Spleen (tissue), 7 donors: Measurements from ENCODE around the gene RPL15.

Source experiments
- POLR2A ChIP-seq, 3 donors: fragments of 450-650 bp; IDR thresholded peaks; one replicate each; pipeline ENCODE4 v1.5.1; 2017; ENCODE audit warnings: antibody characterized with exemption in 3 of 3, mild to moderate bottlenecking in 1 of 3
- POLR2AphosphoS5 ChIP-seq, 3 donors: sonication (generic); formaldehyde crosslinking; IDR thresholded peaks; one replicate each; pipeline ENCODE4 v1.5.1; 2017; ENCODE audit warnings: antibody characterized with exemption in 3 of 3
- TF ChIP-seq, protein P1 (sequence below), 11 experiments: fragments of 200-600 bp in 7 of 11; fragments of 450-650 bp in 4 of 11; sonication (generic) in 4 of 11; IDR thresholded peaks in 8 of 11; conservative IDR thresholded peaks in 3 of 11; 1 replicate in 7 of 11; 2 replicates in 4 of 11; pipeline versions ENCODE4 v1.4.0 to v1.8.0; 2016 to 2021; ENCODE audit warnings: antibody characterized with exemption in 11 of 11, inconsistent platforms in 4 of 11, mild to moderate bottlenecking in 1 of 11
- donor health status: DM: no; HTN: no; CAD: no; lungs with moderate emphysema.
- donor health status: DM: no; HTN: no; CAD: no.
- donor health status: DM: no; HTN: no; CAD: no.

DNA sequence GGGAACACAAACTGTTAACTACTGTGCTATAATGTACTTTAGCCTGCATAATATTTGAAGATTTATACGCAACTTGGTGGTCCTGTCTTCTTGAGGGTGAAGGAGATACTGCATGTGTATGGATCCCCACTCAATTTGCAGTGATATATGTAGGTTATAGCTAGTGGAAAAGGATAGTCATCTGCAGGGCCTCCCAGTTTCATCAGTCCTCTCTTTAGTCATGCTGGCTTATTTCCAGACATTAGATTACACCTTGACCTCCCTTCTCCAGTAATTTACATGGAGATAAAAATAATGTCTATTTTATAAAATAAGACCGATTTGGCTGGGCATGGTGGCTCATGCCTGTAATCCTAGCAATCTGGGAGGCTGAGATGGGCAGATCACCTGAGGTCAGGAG is 31.8 kb downstream of the RPL15 start:
- TF ChIP-seq, protein P1, sequence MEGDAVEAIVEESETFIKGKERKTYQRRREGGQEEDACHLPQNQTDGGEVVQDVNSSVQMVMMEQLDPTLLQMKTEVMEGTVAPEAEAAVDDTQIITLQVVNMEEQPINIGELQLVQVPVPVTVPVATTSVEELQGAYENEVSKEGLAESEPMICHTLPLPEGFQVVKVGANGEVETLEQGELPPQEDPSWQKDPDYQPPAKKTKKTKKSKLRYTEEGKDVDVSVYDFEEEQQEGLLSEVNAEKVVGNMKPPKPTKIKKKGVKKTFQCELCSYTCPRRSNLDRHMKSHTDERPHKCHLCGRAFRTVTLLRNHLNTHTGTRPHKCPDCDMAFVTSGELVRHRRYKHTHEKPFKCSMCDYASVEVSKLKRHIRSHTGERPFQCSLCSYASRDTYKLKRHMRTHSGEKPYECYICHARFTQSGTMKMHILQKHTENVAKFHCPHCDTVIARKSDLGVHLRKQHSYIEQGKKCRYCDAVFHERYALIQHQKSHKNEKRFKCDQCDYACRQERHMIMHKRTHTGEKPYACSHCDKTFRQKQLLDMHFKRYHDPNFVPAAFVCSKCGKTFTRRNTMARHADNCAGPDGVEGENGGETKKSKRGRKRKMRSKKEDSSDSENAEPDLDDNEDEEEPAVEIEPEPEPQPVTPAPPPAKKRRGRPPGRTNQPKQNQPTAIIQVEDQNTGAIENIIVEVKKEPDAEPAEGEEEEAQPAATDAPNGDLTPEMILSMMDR (IDR thresholded peaks at IDR 0.05 in 8 of 11, conservative IDR thresholded peaks at IDR 0.05 in 3 of 11), result no peak
- no peak for TF ChIP-seq POLR2AphosphoS5 (IDR thresholded peaks at IDR 0.05)
- no peak for TF ChIP-seq POLR2A (IDR thresholded peaks at IDR 0.05)
